GM12878 (cell line): ENCODE measurements around the gene TMPRSS4.

Experiments
- CREM ChIP-seq: IDR thresholded peaks from 2 replicates; pipeline ENCODE4 v1.6.1; 2014; ENCODE audit warnings: antibody characterized with exemption, low read depth
- EP300 ChIP-seq, 2 experiments: fragments of 150-350 bp in 1 of 2; IDR thresholded peaks; 2 replicates each; pipeline ENCODE4 v1.6.1; 2011 to 2012; ENCODE audit warnings: low read depth in 2 of 2, low read length in 2 of 2, borderline replicate concordance in 1 of 2, improper control_type of control experiment in 1 of 2, inconsistent platforms in 1 of 2; ENCODE audit not compliant: control insufficient read depth in 1 of 2
- FOXK2 ChIP-seq: fragments of 450-650 bp; IDR thresholded peaks from 2 replicates; pipeline ENCODE4 v1.6.1; 2017; ENCODE audit warnings: mild to moderate bottlenecking, moderate library complexity
- GATAD2B ChIP-seq: fragments of 450-650 bp; conservative IDR thresholded peaks from 2 replicates; pipeline ENCODE4 v1.6.1; 2017; ENCODE audit warnings: low read depth, mild to moderate bottlenecking, moderate library complexity
- NFYA ChIP-seq: IDR thresholded peaks from 2 replicates; pipeline ENCODE4 v1.6.1; 2011; ENCODE audit warnings: low read depth, mild to moderate bottlenecking, low read length, improper control_type of control experiment, borderline replicate concordance
- NR2C1 ChIP-seq: fragments of 450-650 bp; IDR thresholded peaks from 2 replicates; pipeline ENCODE4 v1.6.1; 2017; ENCODE audit warnings: antibody characterized with exemption, mild to moderate bottlenecking, moderate library complexity
- TF ChIP-seq, protein P1 (sequence below), 3 experiments: IDR thresholded peaks in 2 of 3; conservative IDR thresholded peaks in 1 of 3; 2 replicates each; pipeline ENCODE4 v1.5.1; 2011; ENCODE audit warnings: low read depth in 3 of 3, low read length in 3 of 3, mild to moderate bottlenecking in 3 of 3, control low read depth in 2 of 3, moderate library complexity in 2 of 3, inconsistent platforms in 1 of 3, mixed read lengths in 1 of 3; ENCODE audit not compliant: control insufficient read depth in 2 of 3, insufficient read depth in 1 of 3; ENCODE audit errors: extremely low read depth in 1 of 3
- TF ChIP-seq, protein P2 (sequence below): IDR thresholded peaks from 2 replicates; pipeline ENCODE4 v1.6.1; 2012; ENCODE audit warnings: low read depth, low read length, improper control_type of control experiment
- TF ChIP-seq, protein P3 (sequence below): IDR thresholded peaks from 2 replicates; pipeline ENCODE4 v1.6.1; 2011; ENCODE audit warnings: low read depth, low read length, improper control_type of control experiment, borderline replicate concordance

DNA sequence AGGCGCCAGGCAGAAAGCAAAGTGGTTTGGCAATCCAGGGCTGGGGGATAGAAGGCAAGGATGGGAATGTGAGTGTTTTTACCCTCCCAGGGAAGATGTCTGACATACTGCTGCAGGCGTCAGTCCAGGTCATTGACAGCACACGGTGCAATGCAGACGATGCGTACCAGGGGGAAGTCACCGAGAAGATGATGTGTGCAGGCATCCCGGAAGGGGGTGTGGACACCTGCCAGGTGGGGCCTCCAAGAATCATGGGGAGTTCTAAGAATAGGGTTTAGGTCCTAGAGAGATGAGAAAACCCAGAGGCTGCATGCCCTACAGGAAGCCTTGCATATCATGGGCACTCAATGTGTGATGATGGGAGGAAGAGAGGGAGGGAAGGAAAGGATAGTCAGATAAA lies 38.2 kb downstream of the TMPRSS4 start:
- TF ChIP-seq GATAD2B (no peak), NFYA (no peak), NR2C1 (no peak), CREM (no peak), FOXK2 (no peak), EP300 (IDR thresholded peaks at IDR 0.05; ENCODE audit: borderline replicate concordance in 1 of 2, control insufficient read depth in 1 of 2, low read depth in 2 of 2, low read length in 2 of 2) (no peak)
- TF ChIP-seq, protein P1, sequence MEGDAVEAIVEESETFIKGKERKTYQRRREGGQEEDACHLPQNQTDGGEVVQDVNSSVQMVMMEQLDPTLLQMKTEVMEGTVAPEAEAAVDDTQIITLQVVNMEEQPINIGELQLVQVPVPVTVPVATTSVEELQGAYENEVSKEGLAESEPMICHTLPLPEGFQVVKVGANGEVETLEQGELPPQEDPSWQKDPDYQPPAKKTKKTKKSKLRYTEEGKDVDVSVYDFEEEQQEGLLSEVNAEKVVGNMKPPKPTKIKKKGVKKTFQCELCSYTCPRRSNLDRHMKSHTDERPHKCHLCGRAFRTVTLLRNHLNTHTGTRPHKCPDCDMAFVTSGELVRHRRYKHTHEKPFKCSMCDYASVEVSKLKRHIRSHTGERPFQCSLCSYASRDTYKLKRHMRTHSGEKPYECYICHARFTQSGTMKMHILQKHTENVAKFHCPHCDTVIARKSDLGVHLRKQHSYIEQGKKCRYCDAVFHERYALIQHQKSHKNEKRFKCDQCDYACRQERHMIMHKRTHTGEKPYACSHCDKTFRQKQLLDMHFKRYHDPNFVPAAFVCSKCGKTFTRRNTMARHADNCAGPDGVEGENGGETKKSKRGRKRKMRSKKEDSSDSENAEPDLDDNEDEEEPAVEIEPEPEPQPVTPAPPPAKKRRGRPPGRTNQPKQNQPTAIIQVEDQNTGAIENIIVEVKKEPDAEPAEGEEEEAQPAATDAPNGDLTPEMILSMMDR (IDR thresholded peaks at IDR 0.05 in 2 of 3, conservative IDR thresholded peaks at IDR 0.05 in 1 of 3; ENCODE audit: control insufficient read depth in 2 of 3, extremely low read depth in 1 of 3, insufficient read depth in 1 of 3, low read depth in 3 of 3, low read length in 3 of 3): no peak
- TF ChIP-seq, protein P2, sequence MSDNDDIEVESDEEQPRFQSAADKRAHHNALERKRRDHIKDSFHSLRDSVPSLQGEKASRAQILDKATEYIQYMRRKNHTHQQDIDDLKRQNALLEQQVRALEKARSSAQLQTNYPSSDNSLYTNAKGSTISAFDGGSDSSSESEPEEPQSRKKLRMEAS: no peak
- TF ChIP-seq, protein P3, sequence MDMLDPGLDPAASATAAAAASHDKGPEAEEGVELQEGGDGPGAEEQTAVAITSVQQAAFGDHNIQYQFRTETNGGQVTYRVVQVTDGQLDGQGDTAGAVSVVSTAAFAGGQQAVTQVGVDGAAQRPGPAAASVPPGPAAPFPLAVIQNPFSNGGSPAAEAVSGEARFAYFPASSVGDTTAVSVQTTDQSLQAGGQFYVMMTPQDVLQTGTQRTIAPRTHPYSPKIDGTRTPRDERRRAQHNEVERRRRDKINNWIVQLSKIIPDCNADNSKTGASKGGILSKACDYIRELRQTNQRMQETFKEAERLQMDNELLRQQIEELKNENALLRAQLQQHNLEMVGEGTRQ: no peak
